Endothelial cell (in vitro differentiated cells): ENCODE measurements around the gene KAZN. TPM values are rescaled to one million over a fixed set of nuclear protein-coding genes. Genes with fewer than 3 reads are reported as not detected.

ENCODE experiments used
- DNase-seq: peaks from one replicate; pipeline ENCODE4 v3.0.0; 2021; ENCODE audit warnings: low spot score
- H3K27ac Mint-ChIP-seq: one replicate; pipeline ENCODE4 v1.8.0; 2021; ENCODE audit warnings: mixed read lengths, inconsistent platforms; ENCODE audit not compliant: unreplicated experiment
- H3K27me3 Mint-ChIP-seq: one replicate; pipeline ENCODE4 v1.8.0; 2021; ENCODE audit warnings: mild to moderate bottlenecking, moderate library complexity, mixed read lengths, inconsistent platforms; ENCODE audit not compliant: unreplicated experiment
- H3K36me3 Mint-ChIP-seq: one replicate; pipeline ENCODE4 v1.8.0; 2021; ENCODE audit warnings: mild to moderate bottlenecking, low read depth, mixed read lengths, inconsistent platforms; ENCODE audit not compliant: unreplicated experiment
- H3K4me1 Mint-ChIP-seq: one replicate; pipeline ENCODE4 v1.8.0; 2021; ENCODE audit warnings: mild to moderate bottlenecking, mixed read lengths, inconsistent platforms; ENCODE audit not compliant: unreplicated experiment
- H3K4me3 Mint-ChIP-seq: one replicate; pipeline ENCODE4 v1.8.0; 2021; ENCODE audit warnings: mild to moderate bottlenecking, mixed read lengths, inconsistent platforms; ENCODE audit not compliant: unreplicated experiment
- H3K9me3 Mint-ChIP-seq: one replicate; pipeline ENCODE4 v1.8.0; 2021; ENCODE audit warnings: mixed read lengths, inconsistent platforms; ENCODE audit not compliant: unreplicated experiment
- total RNA-seq: library from RNA; stranded (reverse); fragmentation: NEBNext Ultra II Directional; extraction: Animal tissue kit (Norgen Biotek cat#: 25700); gene quantifications from one replicate; pipeline ENCODE4 v1.2.1, GENCODE V29; 2021; ENCODE audit not compliant: unreplicated experiment
- TF ChIP-seq, protein P1 (sequence below): fragments of 200-600 bp; sonication (generic); IDR thresholded peaks from one replicate; pipeline ENCODE4 v1.5.0; 2021; ENCODE audit warnings: antibody characterized with exemption; ENCODE audit not compliant: unreplicated experiment

Gene KAZN
- total RNA-seq, 1 donor from 2014 or later = 10.1 TPM

DNA sequence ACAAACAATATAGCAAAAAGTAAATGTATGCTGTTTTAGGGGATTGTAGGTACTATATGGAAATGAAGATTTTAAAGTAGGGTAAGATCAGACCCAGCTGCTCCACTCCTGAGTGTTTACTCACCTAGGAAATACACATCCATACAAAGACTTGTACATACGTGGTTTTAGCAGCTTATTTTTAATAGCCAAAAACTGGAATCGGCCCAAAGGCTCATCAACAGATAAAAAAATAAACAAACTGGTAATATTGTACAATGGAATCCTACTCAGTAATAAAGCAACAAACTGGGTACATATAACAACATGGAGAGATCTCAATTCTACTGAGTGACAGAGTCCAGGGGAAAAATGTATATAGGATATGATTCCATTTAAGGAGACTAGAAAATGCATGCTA is 375.9 kb downstream of the KAZN start:
- DNase-seq = no peak
- peaks cover 6% of the 10 kb centered on the region for H3K27me3 Mint-ChIP-seq
- no peak overlapping the region for H3K4me3 Mint-ChIP-seq
- TF ChIP-seq, protein P1, sequence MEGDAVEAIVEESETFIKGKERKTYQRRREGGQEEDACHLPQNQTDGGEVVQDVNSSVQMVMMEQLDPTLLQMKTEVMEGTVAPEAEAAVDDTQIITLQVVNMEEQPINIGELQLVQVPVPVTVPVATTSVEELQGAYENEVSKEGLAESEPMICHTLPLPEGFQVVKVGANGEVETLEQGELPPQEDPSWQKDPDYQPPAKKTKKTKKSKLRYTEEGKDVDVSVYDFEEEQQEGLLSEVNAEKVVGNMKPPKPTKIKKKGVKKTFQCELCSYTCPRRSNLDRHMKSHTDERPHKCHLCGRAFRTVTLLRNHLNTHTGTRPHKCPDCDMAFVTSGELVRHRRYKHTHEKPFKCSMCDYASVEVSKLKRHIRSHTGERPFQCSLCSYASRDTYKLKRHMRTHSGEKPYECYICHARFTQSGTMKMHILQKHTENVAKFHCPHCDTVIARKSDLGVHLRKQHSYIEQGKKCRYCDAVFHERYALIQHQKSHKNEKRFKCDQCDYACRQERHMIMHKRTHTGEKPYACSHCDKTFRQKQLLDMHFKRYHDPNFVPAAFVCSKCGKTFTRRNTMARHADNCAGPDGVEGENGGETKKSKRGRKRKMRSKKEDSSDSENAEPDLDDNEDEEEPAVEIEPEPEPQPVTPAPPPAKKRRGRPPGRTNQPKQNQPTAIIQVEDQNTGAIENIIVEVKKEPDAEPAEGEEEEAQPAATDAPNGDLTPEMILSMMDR = no peak
- peaks cover 2% of the 10 kb centered on the region for H3K4me1 Mint-ChIP-seq
- H3K9me3 Mint-ChIP-seq = no peaks in the 10 kb centered on the region
- peaks cover 4% of the 10 kb centered on the region for H3K36me3 Mint-ChIP-seq
- no peak overlapping the region for H3K27ac Mint-ChIP-seq

- H3K9me3 Mint-ChIP-seq = no peaks in the 10 kb centered on the region
- no peak for DNase-seq
- H3K27me3 Mint-ChIP-seq = peaks cover 6% of the 10 kb centered on the region
- no peak overlapping the region for H3K4me3 Mint-ChIP-seq
- TF ChIP-seq, protein P1 = no peak
- H3K27ac Mint-ChIP-seq = no peak overlapping the region
- H3K36me3 Mint-ChIP-seq = peaks cover 4% of the 10 kb centered on the region
- peaks cover 4% of the 10 kb centered on the region for H3K4me1 Mint-ChIP-seq
Observed at GRCh38 chr1:14975119-14975518, 376.6 kb downstream of the KAZN start.

DNA sequence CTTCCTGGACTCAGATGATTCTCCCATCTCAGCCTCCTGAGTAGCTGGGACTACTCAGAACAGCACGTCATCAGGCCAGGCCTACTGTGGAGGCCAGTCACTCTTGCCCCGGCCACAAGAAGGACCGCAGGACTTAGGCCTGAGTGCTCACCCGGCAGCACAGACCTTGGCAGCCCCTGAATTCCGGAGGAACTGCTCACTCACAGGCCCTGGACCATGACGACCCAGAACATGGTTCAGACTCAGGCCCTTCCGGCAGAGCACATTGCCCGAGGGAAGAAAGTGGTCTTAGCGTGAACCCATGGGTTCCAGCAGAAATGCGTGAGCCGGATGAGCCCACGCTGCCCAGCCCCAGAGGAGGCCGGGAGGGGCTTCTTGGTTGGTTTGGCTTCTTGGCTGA is 377.8 kb downstream of the KAZN start:
- TF ChIP-seq, protein P1 = no peak
- Mint-ChIP-seq H3K9me3 (no peaks in the 10 kb centered on the region), H3K4me1 (peaks cover 15% of the 10 kb centered on the region), H3K27ac (no peak overlapping the region), H3K36me3 (peaks cover 4% of the 10 kb centered on the region), H3K4me3 (no peak overlapping the region), H3K27me3 (peaks cover 8% of the 10 kb centered on the region)
- no peak for DNase-seq

- Mint-ChIP-seq H3K9me3 (no peaks in the 10 kb centered on the region), H3K4me1 (peaks cover 17% of the 10 kb centered on the region), H3K4me3 (no peak overlapping the region), H3K36me3 (peaks cover 4% of the 10 kb centered on the region), H3K27ac (no peak overlapping the region), H3K27me3 (peaks cover 8% of the 10 kb centered on the region)
- TF ChIP-seq, protein P1 = no peak
- DNase-seq = no peak
Observed at GRCh38 chr1:14977338-14977931, 378.9 kb downstream of the KAZN start.

GRCh38 chr1:14980621-14981218 is 382.2 kb downstream of the KAZN start:
- Mint-ChIP-seq H3K27me3 (peaks cover 8% of the 10 kb centered on the region), H3K4me3 (peak overlapping the region; percentile 79), H3K9me3 (no peaks in the 10 kb centered on the region), H3K36me3 (peaks cover 4% of the 10 kb centered on the region), H3K4me1 (peaks cover 17% of the 10 kb centered on the region), H3K27ac (peak overlapping the region; percentile 78)
- TF ChIP-seq, protein P1 = no peak
- DNase-seq = peak; percentile 16
